ENCODE measurements around the gene LTBP1. TPM values are rescaled to one million over a fixed set of nuclear protein-coding genes. Genes with fewer than 3 reads are reported as not detected.

Gene LTBP1
- total RNA-seq, 1 donor from 2014 or later: 205 TPM

- DNase-seq (ENCODE audit: low spot score): no peak
Observed at GRCh38 chr2:33111002-33111446, 164.3 kb downstream of the LTBP1 start.

GRCh38 chr2:33115196-33115595 lies 168.4 kb downstream of the LTBP1 start:
- no peak for DNase-seq (ENCODE audit: low spot score)

DNA sequence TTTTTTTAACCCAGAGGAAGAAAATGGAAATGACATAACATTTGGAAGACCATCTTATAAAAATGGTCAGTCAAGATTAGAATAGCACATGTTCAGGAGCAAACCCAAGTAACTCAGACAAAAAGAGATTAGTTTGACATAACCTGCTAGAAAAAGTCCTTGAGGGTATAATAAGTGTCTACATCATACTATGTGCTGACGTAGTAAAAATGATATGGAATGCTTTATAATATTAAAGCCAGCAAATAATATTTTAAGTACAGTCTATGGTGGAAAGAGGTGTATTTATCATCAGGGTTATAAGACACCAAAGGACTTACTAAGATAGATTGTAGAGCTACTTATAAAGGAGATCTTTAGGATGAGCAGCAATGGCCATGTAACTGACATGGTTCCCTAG lies 169.0 kb downstream of the LTBP1 start:
- no peak for DNase-seq (ENCODE audit: low spot score)

GRCh38 chr2:33116799-33117198 lies 170.0 kb downstream of the LTBP1 start:
- no peak for DNase-seq (ENCODE audit: low spot score)

DNA sequence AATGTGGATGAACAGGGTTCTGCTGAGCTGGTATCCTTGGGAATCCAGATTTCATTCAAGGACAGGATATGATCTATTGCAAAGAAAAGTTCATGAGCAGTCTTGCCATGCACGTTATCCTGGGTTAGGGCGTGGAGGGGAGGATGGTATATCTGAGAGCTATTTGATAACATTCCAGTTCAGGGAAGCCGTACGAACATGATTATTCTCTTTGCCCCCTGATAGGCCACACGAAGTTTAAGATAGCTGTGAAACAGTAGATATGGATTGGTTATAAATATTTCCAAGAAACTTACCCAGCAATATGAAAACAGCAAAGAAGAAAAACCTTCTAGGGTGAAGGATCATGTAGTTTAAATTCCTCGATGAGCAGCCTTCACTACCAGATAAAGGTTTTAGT lies 171.9 kb downstream of the LTBP1 start:
- no peak for DNase-seq (ENCODE audit: low spot score)

- DNase-seq (ENCODE audit: low spot score): no peak
Observed at GRCh38 chr2:33121416-33121815, 174.7 kb downstream of the LTBP1 start.

GRCh38 chr2:33121925-33122324 lies 175.2 kb downstream of the LTBP1 start:
- DNase-seq (ENCODE audit: low spot score): no peak

GRCh38 chr2:33122726-33123125 lies 176.0 kb downstream of the LTBP1 start:
- DNase-seq (ENCODE audit: low spot score): no peak

DNA sequence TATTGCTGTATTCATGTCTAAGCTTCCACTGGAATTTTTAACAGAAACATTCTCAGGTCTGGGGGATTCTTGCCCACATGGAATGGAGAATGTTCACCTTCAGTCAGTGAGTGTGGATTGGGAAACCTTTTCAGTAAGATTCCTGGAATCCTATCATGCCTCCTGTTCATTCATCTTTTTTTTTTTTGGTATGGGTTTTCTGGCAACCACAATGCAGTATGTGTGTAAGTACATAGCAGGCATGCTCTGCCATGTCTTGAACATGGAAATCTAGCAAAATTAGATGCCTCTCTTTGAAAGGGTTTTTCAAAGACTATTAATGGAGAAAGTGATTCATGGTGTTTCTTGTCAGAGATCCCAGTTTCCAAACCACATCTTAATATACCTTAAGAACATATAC lies 176.5 kb downstream of the LTBP1 start:
- DNase-seq (ENCODE audit: low spot score): no peak

DNA sequence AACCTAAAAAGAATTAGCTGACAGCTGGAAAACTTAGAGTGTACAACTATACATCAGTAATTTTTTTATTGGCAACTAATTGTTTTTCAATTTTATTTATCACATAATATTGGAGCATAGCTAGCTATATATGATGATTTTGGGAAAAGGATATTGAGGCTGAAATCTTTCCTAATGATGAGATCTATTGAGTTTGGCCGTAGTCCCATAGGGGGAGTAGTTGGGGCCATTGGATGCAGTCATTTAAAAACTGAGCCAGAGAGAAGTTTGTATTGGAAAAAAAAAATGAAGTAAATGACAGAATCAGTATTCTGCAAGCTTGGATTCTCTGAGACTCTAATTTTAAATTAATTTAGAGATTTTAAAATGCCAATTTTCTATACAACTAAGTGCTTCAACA lies 179.8 kb downstream of the LTBP1 start:
- DNase-seq (ENCODE audit: low spot score): no peak

GRCh38 chr2:33126958-33127357 lies 180.2 kb downstream of the LTBP1 start:
- DNase-seq (ENCODE audit: low spot score): no peak

DNA sequence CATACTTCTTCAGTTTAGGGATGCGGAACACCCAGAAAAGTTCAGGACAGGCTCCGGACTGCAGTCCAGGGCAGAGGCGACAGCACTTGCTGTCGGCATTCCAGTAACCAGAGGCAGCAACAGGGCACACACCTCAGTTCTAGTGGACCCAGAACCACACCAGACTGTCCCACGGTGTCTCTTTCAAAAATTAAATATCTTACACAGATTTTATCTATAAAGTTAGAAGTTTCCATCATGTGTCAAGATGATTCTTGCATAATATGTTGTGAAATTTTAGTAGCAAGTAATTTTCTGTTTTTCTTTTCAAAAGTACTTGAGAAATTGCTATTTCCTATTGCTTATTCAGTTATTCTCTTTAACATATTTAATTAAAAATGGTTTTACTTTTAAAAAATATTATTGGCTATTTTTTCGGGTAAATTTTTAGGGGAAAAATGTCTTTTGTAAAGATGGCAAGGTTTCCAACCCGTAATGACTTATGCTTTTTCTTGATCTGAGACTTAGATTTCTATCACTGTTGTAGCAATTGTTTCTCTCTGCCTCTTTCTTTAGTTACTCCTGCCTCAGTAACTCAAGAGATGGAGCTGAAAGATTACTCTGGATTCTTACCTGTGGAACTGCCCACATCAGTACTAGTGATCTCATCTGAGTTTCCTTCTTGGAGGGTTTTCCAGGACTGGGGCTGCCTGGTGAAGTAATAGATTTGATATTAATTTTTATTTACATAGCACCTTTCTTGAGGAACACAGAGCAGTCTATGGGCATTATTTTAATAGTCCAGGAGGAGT lies 182.7 kb downstream of the LTBP1 start:
- no peak for DNase-seq (ENCODE audit: low spot score)

- DNase-seq (ENCODE audit: low spot score): no peak
Observed at GRCh38 chr2:33130054-33130447, 183.3 kb downstream of the LTBP1 start.

DNA sequence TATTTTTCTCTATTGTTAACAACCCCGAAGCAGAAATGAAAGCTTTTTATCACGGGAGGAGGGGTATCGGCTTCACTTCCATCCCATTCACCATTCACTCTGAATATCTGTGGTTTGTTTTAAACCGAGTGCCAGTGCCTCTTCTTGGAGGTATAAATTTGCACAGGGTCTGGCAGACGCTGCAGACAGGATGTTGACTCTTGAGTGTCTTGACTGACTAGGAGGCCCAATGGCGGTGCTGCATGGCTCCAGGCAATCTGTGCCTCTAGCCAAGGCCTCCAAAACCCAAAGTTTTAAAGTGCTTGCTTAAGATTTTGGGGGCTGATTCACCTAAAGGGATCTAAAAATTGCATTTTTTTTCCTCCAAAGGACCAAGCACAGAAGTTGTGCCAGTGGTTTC lies 183.8 kb downstream of the LTBP1 start:
- no peak for DNase-seq (ENCODE audit: low spot score)

GRCh38 chr2:33131111-33131510 lies 184.4 kb downstream of the LTBP1 start:
- DNase-seq (ENCODE audit: low spot score): no peak

GRCh38 chr2:33131749-33132148 lies 185.0 kb downstream of the LTBP1 start:
- no peak for DNase-seq (ENCODE audit: low spot score)

GRCh38 chr2:33133454-33133952 lies 186.8 kb downstream of the LTBP1 start:
- no peak for DNase-seq (ENCODE audit: low spot score)

GRCh38 chr2:33134086-33134771 lies 187.5 kb downstream of the LTBP1 start:
- peak; percentile 57 for DNase-seq (ENCODE audit: low spot score)

DNA sequence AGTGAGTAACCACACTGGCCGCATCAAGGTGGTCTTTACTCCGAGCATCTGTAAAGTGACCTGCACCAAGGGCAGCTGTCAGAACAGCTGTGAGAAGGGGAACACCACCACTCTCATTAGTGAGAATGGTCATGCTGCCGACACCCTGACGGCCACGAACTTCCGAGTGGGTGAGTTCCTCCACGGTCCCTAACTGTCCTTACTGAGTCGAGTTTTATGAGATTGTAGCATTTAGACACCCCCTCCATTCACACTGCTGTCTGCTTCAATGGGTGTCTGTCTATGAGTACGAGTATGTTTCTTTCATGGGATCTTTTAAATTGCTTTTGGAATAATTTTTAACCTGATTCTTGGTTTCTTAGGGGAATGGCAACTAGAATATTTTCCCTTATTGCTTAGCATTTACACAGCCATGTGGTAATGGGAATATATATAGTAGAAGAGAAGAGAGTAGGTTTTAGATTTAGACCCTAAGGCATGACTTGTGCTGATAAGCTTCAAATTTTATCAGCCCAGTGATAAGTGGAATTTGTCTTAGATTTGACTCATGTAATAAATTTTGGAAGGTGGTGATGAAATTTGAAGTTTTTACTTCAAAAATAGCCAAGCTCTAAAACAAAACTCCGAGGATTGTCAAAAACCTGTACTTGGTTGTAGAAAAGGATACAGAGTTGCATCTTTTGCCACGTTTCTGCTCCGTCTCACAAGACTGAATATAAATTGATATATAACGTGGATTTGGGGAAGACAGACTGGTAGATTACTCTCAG lies 188.2 kb downstream of the LTBP1 start:
- no peak for DNase-seq (ENCODE audit: low spot score)

- no peak for DNase-seq (ENCODE audit: low spot score)
Observed at GRCh38 chr2:33135645-33136044, 188.9 kb downstream of the LTBP1 start.

GRCh38 chr2:33136056-33136455 lies 189.3 kb downstream of the LTBP1 start:
- DNase-seq (ENCODE audit: low spot score): no peak

DNA sequence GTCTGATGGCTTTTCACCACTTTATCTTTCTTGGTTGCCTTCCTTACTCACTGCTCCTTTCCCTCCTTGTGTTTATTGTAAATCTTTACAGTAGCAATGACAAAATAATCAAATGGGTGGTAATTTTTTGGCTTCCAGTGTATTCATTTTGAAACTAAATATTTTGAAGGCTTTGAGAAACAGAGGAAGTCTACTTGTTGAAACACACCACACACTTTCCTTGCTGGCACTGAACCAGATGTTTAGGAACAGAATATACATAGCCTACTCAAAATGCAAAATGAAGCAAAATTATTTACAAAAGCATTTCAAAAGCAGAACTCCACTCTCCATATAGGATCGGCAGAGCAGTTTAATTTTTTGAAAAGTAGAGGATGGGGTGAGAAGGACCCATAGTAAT lies 189.8 kb downstream of the LTBP1 start:
- DNase-seq (ENCODE audit: low spot score): no peak
